Melanocyte of skin (primary cell): ENCODE results near the gene EPM2A. TPM values are rescaled to one million over a fixed set of nuclear protein-coding genes. Genes with fewer than 3 reads are reported as not detected.

Source experiments
- small RNA-seq, 2 donors: library from RNA; depleted of rRNA; stranded (forward); fragments of <200 nt; gene quantifications; one replicate each; pipeline ENCODE3, GENCODE V24; 2012
- total RNA-seq, 2 donors: library from RNA; depleted of rRNA; stranded (reverse); fragments of >200 nt; gene quantifications; 2 replicates each; pipeline ENCODE4 v1.2.3, GENCODE V29; 2012

The EPM2A gene
- 10 to 100 TPM; 11.7 to 12.7 TPM for total RNA-seq

DNA sequence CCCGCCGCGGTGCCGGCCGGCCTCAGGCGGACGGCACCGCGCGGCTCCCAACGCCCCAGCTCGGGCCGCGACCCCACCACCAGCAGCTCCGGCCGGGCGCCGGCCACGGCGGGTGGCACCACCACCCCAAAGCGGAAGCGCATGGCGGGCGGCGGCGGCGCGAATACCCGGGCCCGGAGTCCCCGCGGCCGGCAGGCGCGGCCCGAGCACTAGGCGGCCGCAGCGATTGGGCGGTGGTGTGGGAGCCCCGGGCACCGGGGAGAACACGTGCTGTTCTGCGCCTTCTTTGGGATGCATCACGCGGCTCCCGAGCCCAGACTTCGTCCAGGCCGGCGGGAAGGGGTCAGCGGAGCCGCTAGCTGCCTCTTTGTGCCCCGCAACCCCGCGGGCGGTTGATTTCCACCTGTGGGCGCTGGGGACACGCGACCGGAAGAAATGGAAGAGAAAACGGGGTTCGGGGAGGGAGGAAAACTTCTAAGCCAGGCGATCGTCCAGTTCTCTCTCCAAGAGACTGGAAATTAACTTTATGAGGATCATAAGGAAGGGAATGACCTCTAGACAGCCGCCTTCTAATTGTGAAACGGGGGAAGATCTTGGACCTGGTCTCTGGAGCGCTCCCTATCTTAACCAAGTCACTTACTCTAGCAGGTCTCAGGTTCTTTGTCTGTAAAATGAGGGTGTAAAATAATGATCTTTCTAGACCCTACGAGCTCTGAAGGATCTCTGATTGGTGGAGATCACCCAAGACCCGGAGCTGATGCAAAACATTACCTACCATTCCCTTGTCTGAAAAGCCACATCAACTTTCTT is at the start of gene EPM2A:
TSS of gene EPM2A (minus strand) at position 165 of the 810 bp plus-strand sequence. CDS start at position 143, 22 bp downstream.

Small RNA genes lying within 50 kb of the gene (small RNA-seq; reads per million reads assigned to genes)
- gene AL023806.2: 0 reads per million in 2 donors

Other genes starting within 250 kb of the EPM2A start
- 1 to 10 TPM; 5.5 to 7.7 TPM for gene FBXO30, start 79.3 kb upstream of the EPM2A start, total RNA-seq
- gene SHPRH, start 228.8 kb upstream of the EPM2A start, total RNA-seq: 10 to 100 TPM; 16.9 to 17.0 TPM